Stimulated activated CD4-positive, alpha-beta T cell treated with anti-CD3 and anti-CD28 coated beads, Interleukin-15, amount 100 ng/mL, for 48 hours (primary cell): Measurements from ENCODE around the gene SMIM38.

Source experiments
- DNase-seq, 2 donors: peaks; one replicate each; pipeline ENCODE4 v3.0.0-alpha.2; 2020; ENCODE audit warnings: low read depth in 2 of 2

Gene SMIM38

GRCh38 chr11:69203381-69203780 is 47.6 kb downstream of the SMIM38 start:
- no peak for DNase-seq

GRCh38 chr11:69203901-69204245 is 48.1 kb downstream of the SMIM38 start:
- no peak for DNase-seq

GRCh38 chr11:69204246-69204940 is 48.7 kb downstream of the SMIM38 start:
- no peak for DNase-seq

DNA sequence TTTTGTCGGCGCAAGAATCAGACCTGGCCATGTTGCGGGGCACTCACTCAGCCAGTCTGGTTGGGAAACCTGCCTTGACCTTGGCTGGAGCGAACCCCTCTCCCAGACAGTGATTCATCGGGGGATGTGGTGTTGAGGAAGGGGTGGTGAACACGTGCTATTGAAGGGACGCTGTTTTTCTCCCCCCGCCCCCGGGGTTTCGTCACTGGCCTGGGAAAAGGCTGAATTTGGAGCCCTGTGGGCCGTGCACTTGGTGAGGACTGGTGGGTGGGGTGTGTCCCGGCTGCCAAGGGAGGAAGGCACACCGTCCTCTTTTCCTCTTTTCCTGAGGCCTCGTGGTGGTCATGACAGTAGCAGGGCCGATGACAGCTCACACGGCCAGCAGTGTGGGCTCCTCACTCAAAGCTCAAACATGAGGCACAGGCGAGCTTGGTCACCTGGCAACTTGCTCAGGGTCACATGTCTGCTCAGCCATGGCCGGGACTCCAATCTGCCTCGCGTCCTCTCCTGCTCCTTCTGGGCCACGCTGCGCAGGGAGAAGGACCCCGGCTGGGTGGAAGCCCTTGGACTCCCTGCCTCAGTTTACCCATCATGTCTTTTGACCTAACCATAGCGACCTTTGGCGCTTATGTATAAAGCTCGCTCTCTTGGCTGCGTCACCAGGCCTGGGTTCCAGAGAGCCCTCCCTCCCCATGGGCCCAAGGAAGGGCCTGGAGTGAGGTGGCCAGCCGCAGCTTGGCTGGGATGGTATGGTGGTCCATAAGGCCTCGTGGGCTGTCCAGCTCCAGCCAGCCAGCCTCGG is 49.4 kb downstream of the SMIM38 start:
- no peak for DNase-seq
